Lower leg skin (tissue), 4 donors: Measurements from ENCODE around the gene TBPL1. TPM values are rescaled to one million over a fixed set of nuclear protein-coding genes. Genes with fewer than 3 reads are reported as not detected.
A peak's percentile ranks its signal among the peaks of the same experiment; 100 is the strongest.
"Not testable (repeated sequence)": the region's sequence is repeated elsewhere in the genome, so short reads cannot be mapped to it uniquely, and the experiment has no call there.

ENCODE experiments used
- DNase-seq, 2 donors: peaks; one replicate each; pipeline ENCODE4 v3.0.0-alpha.2; 2019; ENCODE audit warnings: low spot score in 2 of 2
- H3K4me3 ChIP-seq: fragments of 200-600 bp; sonication (generic); 2 replicates; pipeline ENCODE4 v1.5.1; 2017; ENCODE audit warnings: mild to moderate bottlenecking, low read depth; ENCODE audit not compliant: poor library complexity, severe bottlenecking
- CTCF ChIP-seq, 3 donors: fragments of 450-650 bp; IDR thresholded peaks; one replicate each; pipeline ENCODE4 v1.5.1; 2016; ENCODE audit warnings: antibody characterized with exemption in 3 of 3, mild to moderate bottlenecking in 3 of 3, moderate library complexity in 2 of 3
- POLR2A ChIP-seq, 2 donors: fragments of 450-650 bp; IDR thresholded peaks; one replicate each; pipeline ENCODE4 v1.6.1; 2016 to 2017; ENCODE audit warnings: antibody characterized with exemption in 2 of 2, mild to moderate bottlenecking in 1 of 2, moderate library complexity in 1 of 2
- WGBS, 2 donors: methylation state at CpG; one replicate each; pipeline ENCODE4 v1.1.5; 2018; 5-methylcytosine and 5-hydroxymethylcytosine counted together
- intact Hi-C: fragments of 100-400 bp; cut with DNase I; formaldehyde crosslinking; loops from one replicate; pipeline ENCODE4 v1.15.0; 2023; ENCODE audit warnings: low total_unique reads
- total RNA-seq, 4 donors: library from RNA; depleted of rRNA; stranded (reverse); fragments of >200 nt; gene quantifications; one replicate each; pipeline ENCODE4 v1.1.0, GENCODE V29; 2016

TBPL1 gene
- total RNA-seq, 4 donors from 2014 or later, result 12.6 to 27.7 (median 23.4) TPM

DNA sequence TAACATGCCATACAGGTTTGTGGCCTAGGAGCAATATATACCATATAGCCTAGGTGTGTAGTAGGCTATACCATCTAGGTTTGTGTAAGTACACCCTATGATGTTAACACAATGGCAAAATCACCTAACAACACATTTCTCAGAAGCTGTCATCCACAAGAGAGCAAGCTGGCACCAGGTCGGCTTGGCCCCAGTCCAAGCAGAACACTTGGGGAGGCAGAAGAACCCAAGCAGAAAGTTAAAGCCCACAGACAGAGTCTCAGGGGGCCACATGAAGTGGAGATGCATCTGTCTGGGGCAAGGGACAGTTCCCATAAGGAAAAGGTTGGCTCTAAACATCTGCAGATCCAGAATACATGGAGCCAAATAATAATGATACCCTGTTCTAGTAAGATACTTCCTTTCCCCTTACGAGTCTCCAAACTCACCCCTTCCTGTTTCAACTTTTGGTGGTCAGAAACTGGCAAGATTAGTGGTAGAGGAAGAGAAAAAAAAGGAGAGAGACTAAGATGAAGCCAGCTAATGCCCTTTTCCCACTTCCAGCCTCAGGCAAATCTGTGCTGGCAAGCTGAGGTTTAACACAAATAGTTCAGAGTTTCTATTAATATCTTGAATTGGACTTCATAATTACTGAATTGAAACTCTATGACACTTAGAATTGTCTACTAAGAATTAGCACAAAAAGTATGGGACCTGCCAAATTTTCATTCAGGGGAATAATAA is 34.7 kb upstream of the TBPL1 start:
- intact Hi-C loops, result loop anchor here (10.0 kb wide), 1 partner anchor 354 kb away; no protein-coding TSS in a partner anchor
- TF ChIP-seq CTCF (IDR thresholded peaks at IDR 0.05) (no peak), POLR2A (IDR thresholded peaks at IDR 0.05) (no peak)
- 51 to 60% methylated on average over 2 of the region's 2 CpGs for WGBS, 2 donors
- H3K4me3 ChIP-seq, result no peak overlapping the region
- DNase-seq, result no peak

GRCh38 chr6:133919362-133919761 is 33.7 kb upstream of the TBPL1 start:
- TF ChIP-seq CTCF (IDR thresholded peaks at IDR 0.05), result no peak
- no peak for TF ChIP-seq POLR2A (IDR thresholded peaks at IDR 0.05)
- no peak overlapping the region for H3K4me3 ChIP-seq
- DNase-seq, result no peak
- WGBS, 2 donors, result 72 to 73% methylated on average over 5 of the region's 5 CpGs
- intact Hi-C loops, result loop anchor here (10.0 kb wide), 1 partner anchor 355 kb away; no protein-coding TSS in a partner anchor

DNA sequence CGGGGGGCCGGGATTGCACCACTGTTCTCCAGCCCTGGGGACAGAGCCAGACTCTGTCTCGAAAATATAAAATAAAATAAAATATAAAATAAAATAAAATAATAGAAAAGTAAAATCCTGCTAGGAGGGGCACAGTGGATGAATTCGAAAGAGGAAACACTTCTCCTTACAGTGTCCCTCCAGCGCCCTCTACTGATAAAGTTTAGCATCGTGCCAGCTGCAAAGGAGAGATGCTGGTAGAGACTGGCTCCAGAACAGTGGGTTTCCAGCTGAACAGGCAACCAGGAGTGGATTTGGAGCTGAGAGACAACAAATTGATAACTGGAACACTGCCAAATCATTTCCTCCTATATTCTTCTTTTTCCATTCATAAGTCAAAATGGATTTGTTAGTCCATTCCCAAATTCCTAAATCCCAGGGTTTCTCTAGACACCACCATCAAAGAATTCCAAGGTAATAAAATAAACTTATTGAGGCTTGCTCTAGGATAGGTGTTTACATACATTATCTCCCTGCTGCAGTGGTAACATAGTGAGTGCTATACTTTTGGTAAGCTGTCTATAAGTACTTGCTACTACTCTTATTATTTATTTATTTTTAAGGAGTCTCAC is 31.7 kb upstream of the TBPL1 start:
- intact Hi-C loops, result loop anchor here (5.0 kb wide), 1 partner anchor 176 kb away; no protein-coding TSS in a partner anchor
- DNase-seq, result peak; percentile 78 to 91
- H3K4me3 ChIP-seq, result no peak overlapping the region
- TF ChIP-seq POLR2A (IDR thresholded peaks at IDR 0.05), result no peak
- no peak for TF ChIP-seq CTCF (IDR thresholded peaks at IDR 0.05)
- 24 to 28% methylated on average over 6 of the region's 6 CpGs for WGBS, 2 donors

DNA sequence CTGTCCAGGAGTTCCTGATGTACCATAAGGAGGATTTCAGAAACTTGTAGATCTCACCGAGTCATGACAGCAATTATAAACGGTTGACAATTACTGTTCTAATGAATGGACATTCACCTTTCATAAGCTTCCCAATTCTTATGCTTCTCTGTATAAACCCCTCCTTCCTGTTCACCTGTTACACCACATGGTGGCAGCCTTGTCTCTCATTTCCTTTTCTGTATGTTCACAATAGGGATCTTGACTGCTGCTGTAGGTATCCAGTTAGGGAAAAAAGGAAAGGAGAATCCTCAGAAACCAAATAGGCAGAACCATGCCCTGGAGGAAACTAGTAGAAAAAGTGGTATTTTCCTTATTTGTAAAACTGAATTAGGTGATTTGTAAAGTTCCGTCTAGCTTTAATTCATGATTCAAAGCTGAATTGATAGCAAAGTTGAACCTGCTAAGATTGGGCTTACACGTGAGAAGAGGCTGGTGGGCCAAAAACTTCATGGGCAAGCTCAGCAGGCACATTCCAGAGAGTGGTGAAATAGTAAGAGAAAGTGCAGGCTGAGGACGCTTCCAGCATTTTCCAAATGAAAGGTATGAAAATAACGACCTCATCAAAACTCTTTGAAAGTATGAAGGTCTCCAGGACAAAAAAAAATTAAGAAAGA is 29.0 kb upstream of the TBPL1 start:
- H3K4me3 ChIP-seq, result no peak overlapping the region
- intact Hi-C loops, result loop anchor here (5.0 kb wide), 1 partner anchor 173 kb away; no protein-coding TSS in a partner anchor
- TF ChIP-seq CTCF (IDR thresholded peaks at IDR 0.05) (peak in 1 of 3 donors; percentile 27), POLR2A (IDR thresholded peaks at IDR 0.05) (no peak)
- whole genome bisulfite sequencing, 2 donors, result 19 to 22% methylated on average over 6 of the region's 6 CpGs
- DNase-seq, result peak in 1 of 2 donors; percentile 69

DNA sequence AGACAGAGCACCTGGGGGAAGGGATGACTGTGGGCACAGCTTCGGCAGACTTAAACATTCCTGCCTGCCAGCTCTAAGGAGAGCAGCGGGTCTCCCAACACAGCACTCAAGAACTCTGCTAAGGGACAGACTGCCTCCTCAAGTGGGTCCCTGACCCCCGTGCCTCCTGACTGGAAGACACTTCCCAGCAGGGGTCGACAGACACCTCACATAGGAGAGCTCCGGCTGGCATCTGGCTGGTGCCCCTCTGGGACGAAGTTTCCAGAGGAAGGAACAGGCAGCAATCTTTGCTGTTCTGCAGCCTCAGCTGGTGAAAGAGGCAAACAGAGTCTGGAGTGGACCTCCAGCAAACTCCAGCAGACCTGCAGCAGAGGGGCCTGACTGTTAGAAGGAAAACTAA is 21.8 kb upstream of the TBPL1 start:
- DNase-seq, H3K4me3 ChIP-seq, intact Hi-C loops: not testable (repeated sequence)
- WGBS, 2 donors, result 81 to 87% methylated on average over 4 to 6 of the region's 6 CpGs

DNA sequence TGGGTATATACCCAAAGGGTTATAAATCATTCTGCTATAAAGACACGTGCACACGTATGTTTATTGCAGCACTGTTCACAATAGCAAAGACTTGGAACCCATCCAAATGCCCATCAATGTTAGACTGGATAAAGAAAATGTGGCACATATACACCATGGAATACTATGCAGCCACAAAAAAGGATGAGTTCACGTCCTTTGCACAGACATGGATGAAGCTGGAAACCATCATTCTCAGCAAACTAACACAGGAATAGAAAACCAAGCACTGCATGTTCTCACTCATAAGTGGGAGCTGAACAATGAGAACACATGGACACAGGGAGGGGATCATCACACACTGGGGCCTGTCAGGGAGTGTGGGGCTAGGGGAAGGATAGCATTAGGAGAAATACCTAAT is 16.7 kb upstream of the TBPL1 start:
- 75 to 79% methylated on average over 3 of the region's 3 CpGs for WGBS, 2 donors
- intact Hi-C loops, DNase-seq: not testable (repeated sequence)

More for the DNA sequence above, 16.7 kb upstream of the TBPL1 start:
- not testable (repeated sequence) for H3K4me3 ChIP-seq
